Keratinocyte (primary cell): ENCODE measurements around the gene CCDC85C.

Source experiments
- EZH2 ChIP-seq: IDR thresholded peaks from one replicate; pipeline ENCODE4 v1.6.1; 2012; ENCODE audit warnings: inconsistent platforms, mild to moderate bottlenecking, low read length, moderate library complexity
- TF ChIP-seq, protein P1 (sequence below), 3 experiments: IDR thresholded peaks in 1 of 3; conservative IDR thresholded peaks in 1 of 3; optimal IDR thresholded peaks in 1 of 3; 2 replicates in 2 of 3; 3 replicates in 1 of 3; pipeline versions ENCODE3 to v1.5.1; 2011; ENCODE audit warnings: low read length in 3 of 3, mild to moderate bottlenecking in 3 of 3, moderate library complexity in 2 of 3, control low read depth in 1 of 3, inconsistent platforms in 1 of 3; ENCODE audit not compliant: insufficient read depth in 2 of 3; ENCODE audit errors: extremely low read depth in 1 of 3

DNA sequence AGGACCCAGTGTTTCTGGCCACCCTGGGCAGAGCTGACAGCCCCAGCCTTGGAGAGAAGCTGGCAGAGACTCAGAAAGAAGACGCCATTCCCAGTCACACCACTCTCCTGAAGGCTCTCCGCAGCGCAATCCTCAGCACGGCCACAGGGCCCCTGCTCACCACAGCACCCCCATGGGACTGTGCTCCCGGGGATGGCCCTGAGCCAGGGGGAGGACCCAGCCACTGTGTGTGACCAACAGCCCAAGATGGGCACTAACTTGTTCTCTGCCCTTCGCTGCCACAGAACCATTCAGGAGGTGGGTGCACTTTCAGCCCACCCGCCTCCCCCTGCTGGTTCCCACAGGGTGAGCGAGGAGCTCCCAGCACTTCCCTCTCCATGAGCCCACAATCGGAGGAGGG, 65.7 kb downstream of the CCDC85C start:
- TF ChIP-seq, protein P1, sequence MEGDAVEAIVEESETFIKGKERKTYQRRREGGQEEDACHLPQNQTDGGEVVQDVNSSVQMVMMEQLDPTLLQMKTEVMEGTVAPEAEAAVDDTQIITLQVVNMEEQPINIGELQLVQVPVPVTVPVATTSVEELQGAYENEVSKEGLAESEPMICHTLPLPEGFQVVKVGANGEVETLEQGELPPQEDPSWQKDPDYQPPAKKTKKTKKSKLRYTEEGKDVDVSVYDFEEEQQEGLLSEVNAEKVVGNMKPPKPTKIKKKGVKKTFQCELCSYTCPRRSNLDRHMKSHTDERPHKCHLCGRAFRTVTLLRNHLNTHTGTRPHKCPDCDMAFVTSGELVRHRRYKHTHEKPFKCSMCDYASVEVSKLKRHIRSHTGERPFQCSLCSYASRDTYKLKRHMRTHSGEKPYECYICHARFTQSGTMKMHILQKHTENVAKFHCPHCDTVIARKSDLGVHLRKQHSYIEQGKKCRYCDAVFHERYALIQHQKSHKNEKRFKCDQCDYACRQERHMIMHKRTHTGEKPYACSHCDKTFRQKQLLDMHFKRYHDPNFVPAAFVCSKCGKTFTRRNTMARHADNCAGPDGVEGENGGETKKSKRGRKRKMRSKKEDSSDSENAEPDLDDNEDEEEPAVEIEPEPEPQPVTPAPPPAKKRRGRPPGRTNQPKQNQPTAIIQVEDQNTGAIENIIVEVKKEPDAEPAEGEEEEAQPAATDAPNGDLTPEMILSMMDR (optimal IDR thresholded peaks at IDR 0.05 in 1 of 3, IDR thresholded peaks at IDR 0.05 in 1 of 3, conservative IDR thresholded peaks at IDR 0.05 in 1 of 3; ENCODE audit: extremely low read depth in 1 of 3, insufficient read depth in 2 of 3, low read length in 3 of 3): no peak
- TF ChIP-seq EZH2: no peak
